Thyroid gland (tissue), 4 donors: ENCODE measurements around the gene SEMA5A. TPM values are rescaled to one million over a fixed set of nuclear protein-coding genes. Genes with fewer than 3 reads are reported as not detected.

Source experiments
- DNase-seq, 2 donors: peaks; one replicate each; pipeline ENCODE4 v3.0.0-alpha.2; 2019
- H3K27ac ChIP-seq, 3 donors: fragments of 200-600 bp; sonication (generic); 1 replicate in 2 of 3; 2 replicates in 1 of 3; pipeline ENCODE4 v1.5.1; 2016 to 2019; ENCODE audit warnings: mild to moderate bottlenecking in 1 of 3, moderate library complexity in 1 of 3
- H3K27me3 ChIP-seq: fragments of 200-600 bp; sonication (generic); one replicate; pipeline ENCODE4 v1.5.1; 2019
- H3K36me3 ChIP-seq, 2 donors: fragments of 200-600 bp; sonication (generic); one replicate each; pipeline ENCODE4 v1.5.1; 2016 to 2019
- H3K4me1 ChIP-seq, 2 donors: fragments of 200-600 bp; sonication (generic); one replicate each; pipeline ENCODE4 v1.5.1; 2017 to 2019
- H3K4me3 ChIP-seq, 3 donors: fragments of 200-600 bp; sonication (generic); replicated peaks in 1 of 3; 1 replicate in 2 of 3; 2 replicates in 1 of 3; pipeline ENCODE4 v1.5.1; 2016; ENCODE audit warnings: mild to moderate bottlenecking in 1 of 3
- H3K9me3 ChIP-seq: fragments of 200-600 bp; sonication (generic); one replicate; pipeline ENCODE4 v1.5.1; 2017
- CTCF ChIP-seq, 6 experiments: fragments of 200-600 bp in 3 of 6; fragments of 450-650 bp in 3 of 6; sonication (generic) in 3 of 6; IDR thresholded peaks; one replicate each; pipeline ENCODE4 v1.5.1; 2016 to 2019; ENCODE audit warnings: antibody characterized with exemption in 6 of 6, mild to moderate bottlenecking in 2 of 6, inconsistent platforms in 1 of 6, moderate library complexity in 1 of 6
- POLR2A ChIP-seq, 2 donors: fragments of 450-650 bp; IDR thresholded peaks; one replicate each; pipeline ENCODE4 v1.6.1; 2017; ENCODE audit warnings: antibody characterized with exemption in 2 of 2, mild to moderate bottlenecking in 2 of 2, moderate library complexity in 1 of 2
- WGBS, 2 donors: methylation state at CpG; one replicate each; pipeline ENCODE4 v1.1.5; 2017; 5-methylcytosine and 5-hydroxymethylcytosine counted together
- intact Hi-C: fragments of 100-400 bp; cut with DNase I; formaldehyde crosslinking; loops from one replicate; pipeline ENCODE4 v1.15.1; 2023
- total RNA-seq, 4 donors: library from RNA; depleted of rRNA; stranded (reverse); fragments of >200 nt; gene quantifications; one replicate each; pipeline ENCODE4 v1.2.3, GENCODE V29; 2016

The SEMA5A gene
- total RNA-seq, 4 donors from 2014 or later, result 1.8 to 8.4 (median 3.8) TPM

GRCh38 chr5:9318031-9318430 is 227.8 kb downstream of the SEMA5A start:
- WGBS, 2 donors, result 89 to 90% methylated on average over 6 of the region's 6 CpGs
- Histone ChIP-seq H3K4me1 (no peaks in the 10 kb centered on the region), H3K36me3 (no peaks in the 10 kb centered on the region), H3K27me3 (no peaks in the 10 kb centered on the region), H3K4me3 (no peak overlapping the region), H3K27ac (no peak overlapping the region), H3K9me3 (no peaks in the 10 kb centered on the region)
- no peak for DNase-seq
- intact Hi-C loops, result no loop called here
- TF ChIP-seq CTCF (IDR thresholded peaks at IDR 0.05) (no peak), POLR2A (IDR thresholded peaks at IDR 0.05) (no peak)

- Histone ChIP-seq H3K9me3 (no peaks in the 10 kb centered on the region), H3K4me1 (no peaks in the 10 kb centered on the region), H3K27me3 (no peaks in the 10 kb centered on the region), H3K36me3 (no peaks in the 10 kb centered on the region), H3K4me3 (no peak overlapping the region), H3K27ac (no peak overlapping the region)
- DNase-seq, result no peak
- no peak for TF ChIP-seq CTCF (IDR thresholded peaks at IDR 0.05)
- no peak for TF ChIP-seq POLR2A (IDR thresholded peaks at IDR 0.05)
- intact Hi-C loops, result no loop called here
Measured at GRCh38 chr5:9316733-9317132, 229.1 kb downstream of the SEMA5A start.

GRCh38 chr5:9316041-9316440 is 229.8 kb downstream of the SEMA5A start:
- Histone ChIP-seq H3K27ac (no peak overlapping the region), H3K27me3 (no peaks in the 10 kb centered on the region), H3K4me3 (no peak overlapping the region), H3K36me3 (no peaks in the 10 kb centered on the region), H3K9me3 (no peaks in the 10 kb centered on the region), H3K4me1 (no peaks in the 10 kb centered on the region)
- no peak for DNase-seq
- intact Hi-C loops, result no loop called here
- TF ChIP-seq CTCF (IDR thresholded peaks at IDR 0.05) (no peak), POLR2A (IDR thresholded peaks at IDR 0.05) (no peak)
- whole genome bisulfite sequencing, 2 donors, result 48 to 57% methylated on average over 3 of the region's 3 CpGs

GRCh38 chr5:9314558-9314957 is 231.3 kb downstream of the SEMA5A start:
- Histone ChIP-seq H3K4me3 (no peak overlapping the region), H3K36me3 (no peaks in the 10 kb centered on the region), H3K27me3 (no peaks in the 10 kb centered on the region), H3K9me3 (no peaks in the 10 kb centered on the region), H3K27ac (no peak overlapping the region), H3K4me1 (no peaks in the 10 kb centered on the region)
- 75% methylated on average over 6 of the region's 6 CpGs for WGBS, 2 donors
- TF ChIP-seq POLR2A (IDR thresholded peaks at IDR 0.05) (no peak), CTCF (IDR thresholded peaks at IDR 0.05) (no peak)
- DNase-seq, result no peak
- intact Hi-C loops, result no loop called here

GRCh38 chr5:9313751-9314150 is 232.1 kb downstream of the SEMA5A start:
- DNase-seq, result no peak
- Histone ChIP-seq H3K27ac (no peak overlapping the region), H3K27me3 (no peaks in the 10 kb centered on the region), H3K4me1 (no peaks in the 10 kb centered on the region), H3K36me3 (no peaks in the 10 kb centered on the region), H3K9me3 (no peaks in the 10 kb centered on the region), H3K4me3 (no peak overlapping the region)
- TF ChIP-seq POLR2A (IDR thresholded peaks at IDR 0.05) (no peak), CTCF (IDR thresholded peaks at IDR 0.05) (no peak)
- intact Hi-C loops, result no loop called here
